Esophagus squamous epithelium (tissue), 5 donors: Measurements from ENCODE around the gene MARCHF5. TPM values are rescaled to one million over a fixed set of nuclear protein-coding genes. Genes with fewer than 3 reads are reported as not detected.

Source experiments
- DNase-seq: peaks from one replicate; lab custom pipeline; 2025; lab: John Stamatoyannopoulos, UW
- H3K27ac ChIP-seq, 4 donors: fragments of 200-600 bp; sonication (generic); one replicate each; pipeline ENCODE4 v1.5.1; 2016 to 2019; ENCODE audit warnings: mild to moderate bottlenecking in 1 of 4
- H3K27me3 ChIP-seq, 4 donors: fragments of 200-600 bp; sonication (generic); 1 replicate in 3 of 4; 2 replicates in 1 of 4; pipeline versions ENCODE4 v1.5.1 to v1.6.0; 2017 to 2021; ENCODE audit warnings: antibody characterized with exemption in 1 of 4
- H3K36me3 ChIP-seq, 3 donors: fragments of 200-600 bp; sonication (generic); one replicate each; pipeline ENCODE4 v1.5.1; 2016 to 2019
- H3K4me1 ChIP-seq, 3 donors: fragments of 200-600 bp; sonication (generic); one replicate each; pipeline ENCODE4 v1.5.1; 2017 to 2019
- H3K4me3 ChIP-seq, 4 donors: fragments of 200-600 bp; sonication (generic); 1 replicate in 3 of 4; 2 replicates in 1 of 4; pipeline ENCODE4 v1.5.1; 2016 to 2019; ENCODE audit warnings: mild to moderate bottlenecking in 2 of 4, moderate library complexity in 1 of 4
- H3K9me3 ChIP-seq, 3 donors: fragments of 200-600 bp; sonication (generic); one replicate each; pipeline ENCODE4 v1.5.1; 2016 to 2019
- POLR2A ChIP-seq, 4 donors: fragments of 450-650 bp; IDR thresholded peaks; one replicate each; pipeline ENCODE4 v1.6.1; 2017; ENCODE audit warnings: antibody characterized with exemption in 4 of 4, mild to moderate bottlenecking in 4 of 4, moderate library complexity in 3 of 4
- WGBS, 2 donors: methylation state at CpG; one replicate each; pipeline ENCODE4 v1.1.5; 2018; 5-methylcytosine and 5-hydroxymethylcytosine counted together
- intact Hi-C: fragments of 100-400 bp; cut with DNase I; formaldehyde crosslinking; loops from one replicate; pipeline ENCODE4 v1.15.0; 2022
- total RNA-seq, 4 donors: library from RNA; depleted of rRNA; stranded (reverse); fragments of >200 nt; gene quantifications; one replicate each; pipeline ENCODE4 v1.1.0, GENCODE V29; 2016
- TF ChIP-seq, protein P1 (sequence below), 6 experiments: fragments of 450-650 bp in 4 of 6; fragments of 200-600 bp in 2 of 6; sonication (generic) in 2 of 6; IDR thresholded peaks; one replicate each; pipeline ENCODE4 v1.5.1; 2016 to 2019; ENCODE audit warnings: antibody characterized with exemption in 6 of 6, mild to moderate bottlenecking in 4 of 6, moderate library complexity in 4 of 6
- donor health status: DM: yes; HTN: yes; CAD: no.

Gene MARCHF5
- total RNA-seq, 4 donors from 2014 or later = 17.6 to 29.9 (median 27.0) TPM

DNA sequence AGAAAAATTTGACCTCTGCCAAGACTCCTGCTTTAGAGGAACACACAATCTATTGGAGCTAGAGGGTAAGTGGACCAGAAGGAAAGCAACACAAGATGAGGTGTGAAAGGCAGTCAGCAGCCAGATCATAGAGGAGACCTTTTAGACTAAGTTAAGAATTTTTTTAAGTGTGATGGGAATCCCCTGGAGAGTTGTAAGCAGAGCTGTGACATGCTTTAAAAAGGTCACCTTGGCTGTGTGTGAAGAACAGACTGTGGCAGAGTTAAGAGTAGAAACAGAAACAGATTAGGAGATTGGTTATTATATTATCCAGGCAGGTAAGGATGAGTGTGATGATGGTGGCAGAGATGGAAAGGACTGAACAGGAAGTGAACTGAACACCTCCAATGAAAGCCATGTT lies 23.6 kb upstream of the MARCHF5 start:
- DNase-seq = no peak
- no peak overlapping the region for H3K27ac ChIP-seq
- no peaks in the 10 kb centered on the region for H3K27me3 ChIP-seq
- H3K9me3 ChIP-seq = no peaks in the 10 kb centered on the region
- no peak overlapping the region for H3K4me3 ChIP-seq
- H3K4me1 ChIP-seq = peaks cover 0 to 36% (median 0%) of the 10 kb centered on the region in 3 donors
- intact Hi-C loops = no loop called here
- no peaks in the 10 kb centered on the region for H3K36me3 ChIP-seq
- TF ChIP-seq POLR2A (IDR thresholded peaks at IDR 0.05) = no peak
- TF ChIP-seq, protein P1, sequence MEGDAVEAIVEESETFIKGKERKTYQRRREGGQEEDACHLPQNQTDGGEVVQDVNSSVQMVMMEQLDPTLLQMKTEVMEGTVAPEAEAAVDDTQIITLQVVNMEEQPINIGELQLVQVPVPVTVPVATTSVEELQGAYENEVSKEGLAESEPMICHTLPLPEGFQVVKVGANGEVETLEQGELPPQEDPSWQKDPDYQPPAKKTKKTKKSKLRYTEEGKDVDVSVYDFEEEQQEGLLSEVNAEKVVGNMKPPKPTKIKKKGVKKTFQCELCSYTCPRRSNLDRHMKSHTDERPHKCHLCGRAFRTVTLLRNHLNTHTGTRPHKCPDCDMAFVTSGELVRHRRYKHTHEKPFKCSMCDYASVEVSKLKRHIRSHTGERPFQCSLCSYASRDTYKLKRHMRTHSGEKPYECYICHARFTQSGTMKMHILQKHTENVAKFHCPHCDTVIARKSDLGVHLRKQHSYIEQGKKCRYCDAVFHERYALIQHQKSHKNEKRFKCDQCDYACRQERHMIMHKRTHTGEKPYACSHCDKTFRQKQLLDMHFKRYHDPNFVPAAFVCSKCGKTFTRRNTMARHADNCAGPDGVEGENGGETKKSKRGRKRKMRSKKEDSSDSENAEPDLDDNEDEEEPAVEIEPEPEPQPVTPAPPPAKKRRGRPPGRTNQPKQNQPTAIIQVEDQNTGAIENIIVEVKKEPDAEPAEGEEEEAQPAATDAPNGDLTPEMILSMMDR (IDR thresholded peaks at IDR 0.05) = no peak

DNA sequence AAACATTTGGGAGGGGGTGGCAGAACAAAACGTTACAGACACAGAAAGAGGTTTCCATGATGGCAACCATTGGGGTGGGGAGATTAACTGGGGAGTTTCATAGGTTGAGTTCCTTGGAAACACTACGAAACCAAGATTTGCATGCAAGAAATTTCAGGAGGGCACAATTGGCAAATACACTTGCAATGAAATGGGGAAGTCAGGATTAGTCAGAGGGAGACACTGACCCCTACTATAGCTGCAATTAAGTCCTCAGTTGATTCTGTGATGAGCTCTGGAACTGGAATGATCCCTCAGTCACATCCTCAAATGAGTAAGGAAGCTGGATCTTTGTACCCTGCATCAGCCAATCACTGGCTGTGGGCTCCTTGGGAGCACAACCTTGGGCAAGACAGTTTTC lies 22.2 kb upstream of the MARCHF5 start:
- DNase-seq = no peak
- TF ChIP-seq, protein P1 (IDR thresholded peaks at IDR 0.05) = no peak
- TF ChIP-seq POLR2A (IDR thresholded peaks at IDR 0.05) = no peak
- WGBS, 2 donors = 78 to 91% methylated on average over 2 of the region's 2 CpGs
- H3K27me3 ChIP-seq = no peaks in the 10 kb centered on the region
- H3K27ac ChIP-seq = no peak overlapping the region
- no peaks in the 10 kb centered on the region for H3K9me3 ChIP-seq
- intact Hi-C loops = no loop called here
- H3K4me1 ChIP-seq = peaks cover 0 to 25% (median 0%) of the 10 kb centered on the region in 3 donors
- H3K36me3 ChIP-seq = no peaks in the 10 kb centered on the region
- H3K4me3 ChIP-seq = no peak overlapping the region

DNA sequence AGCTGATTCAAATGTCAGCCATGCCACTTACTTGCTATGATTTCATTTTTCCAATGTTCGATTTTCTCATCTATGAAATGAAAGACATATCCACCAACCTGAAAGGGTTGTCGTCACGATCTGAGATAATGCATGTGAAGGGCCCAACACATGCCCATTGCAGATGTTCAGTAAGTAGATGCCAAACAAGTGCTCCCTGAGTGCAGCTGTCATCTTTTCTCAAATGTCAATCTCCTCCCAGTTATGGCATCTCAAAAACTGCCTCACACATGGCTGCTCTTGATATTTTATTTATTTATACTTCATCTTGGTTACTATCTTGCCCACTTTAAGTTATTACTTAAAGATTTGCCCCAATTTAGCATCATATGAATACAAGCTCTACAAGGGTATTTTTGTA lies 16.9 kb upstream of the MARCHF5 start:
- no peak overlapping the region for H3K27ac ChIP-seq
- H3K36me3 ChIP-seq = no peaks in the 10 kb centered on the region
- no peak overlapping the region for H3K4me3 ChIP-seq
- intact Hi-C loops = no loop called here
- H3K27me3 ChIP-seq = no peaks in the 10 kb centered on the region
- 95% methylated on average over 3 of the region's 3 CpGs for WGBS, 2 donors
- no peak for DNase-seq
- no peaks in the 10 kb centered on the region for H3K9me3 ChIP-seq
- TF ChIP-seq, protein P1 (IDR thresholded peaks at IDR 0.05) = no peak
- H3K4me1 ChIP-seq = peaks cover 0 to 3% (median 0%) of the 10 kb centered on the region in 3 donors

DNA sequence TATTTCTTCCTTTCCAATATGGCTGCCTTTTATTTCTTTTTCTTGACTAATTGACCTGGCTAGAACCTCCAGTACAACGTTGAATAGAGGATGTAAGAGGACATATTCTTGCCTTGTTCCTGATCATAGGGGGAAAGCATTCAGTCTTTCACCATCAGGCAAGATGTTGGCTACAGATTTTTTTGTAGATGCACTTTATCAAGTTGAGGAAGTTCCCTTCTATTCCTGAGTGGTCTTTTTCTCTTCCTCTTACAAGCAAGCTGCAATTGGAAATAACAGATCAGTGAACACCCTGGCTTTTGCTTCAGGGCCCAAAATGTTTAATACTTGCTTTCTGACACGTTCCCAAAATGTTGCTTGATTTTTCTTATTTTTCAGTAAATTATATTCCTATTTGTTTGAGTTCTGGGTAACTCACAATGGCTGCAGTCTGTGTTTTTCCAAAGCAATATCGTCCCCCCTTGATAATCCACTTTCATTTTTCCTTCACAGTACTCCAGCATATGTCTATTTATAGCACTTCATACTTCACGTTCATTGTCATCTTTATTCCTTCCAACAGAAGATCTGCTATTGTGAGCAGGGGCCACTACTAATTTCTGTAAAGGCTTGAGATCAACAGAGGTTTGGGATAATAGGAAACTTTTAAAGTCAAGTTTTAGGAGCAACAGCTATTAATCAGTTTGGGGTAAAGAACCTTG lies 11.8 kb upstream of the MARCHF5 start:
- intact Hi-C loops = no loop called here
- Histone ChIP-seq H3K27ac (peak overlapping the region in 2 of 4 donors; percentile 21), H3K36me3 (no peaks in the 10 kb centered on the region), H3K9me3 (no peaks in the 10 kb centered on the region), H3K4me3 (no peak overlapping the region), H3K4me1 (peaks cover 0 to 12% (median 4%) of the 10 kb centered on the region in 3 donors), H3K27me3 (no peaks in the 10 kb centered on the region)
- DNase-seq = no peak
- 50 to 52% methylated on average over 4 of the region's 4 CpGs for WGBS, 2 donors
- no peak for TF ChIP-seq POLR2A (IDR thresholded peaks at IDR 0.05)
- TF ChIP-seq, protein P1 (IDR thresholded peaks at IDR 0.05) = no peak

DNA sequence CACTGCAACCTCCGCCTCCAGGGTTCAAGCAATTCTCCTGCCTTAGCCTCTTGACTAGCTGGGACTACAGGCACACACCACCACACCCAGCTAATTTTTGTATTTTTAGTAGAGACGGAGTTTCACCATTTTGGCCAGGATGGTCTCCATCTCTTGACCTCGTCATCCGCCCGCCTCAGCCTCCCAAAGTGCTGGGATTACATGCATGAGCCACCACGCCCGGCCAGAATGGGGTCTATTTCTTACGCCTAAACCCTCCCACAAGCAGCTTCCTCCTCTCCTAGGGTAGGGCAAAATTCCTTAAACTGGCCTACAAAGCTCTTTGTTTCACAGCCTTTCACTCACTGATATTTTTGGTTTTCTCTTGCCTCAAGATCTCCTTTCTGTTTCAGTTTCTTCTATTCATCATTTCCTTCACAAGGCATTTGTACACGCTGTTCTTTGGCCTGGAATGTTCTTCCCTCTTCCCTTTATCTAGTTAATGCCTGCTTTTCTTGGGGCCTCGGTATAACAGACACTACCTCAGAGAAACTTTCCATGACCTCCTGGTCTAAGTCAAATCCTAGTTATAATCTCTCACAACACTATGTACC lies 6.8 kb upstream of the MARCHF5 start:
- peaks cover 0 to 16% (median 4%) of the 10 kb centered on the region in 3 donors for H3K4me1 ChIP-seq
- H3K27ac ChIP-seq = peak overlapping the region; percentile 59 to 85 (median 70)
- no peak for TF ChIP-seq POLR2A (IDR thresholded peaks at IDR 0.05)
- TF ChIP-seq, protein P1 (IDR thresholded peaks at IDR 0.05) = no peak
- no peaks in the 10 kb centered on the region for H3K36me3 ChIP-seq
- peak overlapping the region in 1 of 4 donors; percentile 28 for H3K4me3 ChIP-seq
- H3K27me3 ChIP-seq = no peaks in the 10 kb centered on the region
- DNase-seq = no peak
- 65 to 72% methylated on average over 10 of the region's 10 CpGs for WGBS, 2 donors
- no peaks in the 10 kb centered on the region for H3K9me3 ChIP-seq
- intact Hi-C loops = no loop called here
